Mucosa of descending colon (tissue), 3 donors: ENCODE data around the gene IFFO2. TPM values are rescaled to one million over a fixed set of nuclear protein-coding genes. Genes with fewer than 3 reads are reported as not detected.

ENCODE experiments used
- ATAC-seq: fragments of 200-7000 bp; cut with Tn5 transposase; one replicate; pipeline ENCODE4 v1.9.1; 2020; ENCODE audit warnings: mild to moderate bottlenecking, moderate library complexity
- DNase-seq, 3 donors: peaks; one replicate each; pipeline ENCODE4 v3.0.0-alpha.2; 2020
- H3K36me3 ChIP-seq: fragments of 200-600 bp; one replicate; pipeline ENCODE4 v1.8.0; 2021; ENCODE audit warnings: low read depth, mild to moderate bottlenecking
- H3K4me1 ChIP-seq: fragments of 200-600 bp; one replicate; pipeline ENCODE4 v1.8.0; 2021; ENCODE audit warnings: low read depth, mild to moderate bottlenecking
- H3K4me3 ChIP-seq: fragments of 200-600 bp; one replicate; pipeline ENCODE4 v1.8.0; 2021; ENCODE audit warnings: mild to moderate bottlenecking
- H3K9me3 ChIP-seq: fragments of 200-600 bp; one replicate; pipeline ENCODE4 v1.8.0; 2021; ENCODE audit warnings: mild to moderate bottlenecking
- CTCF ChIP-seq: fragments of 200-600 bp; IDR thresholded peaks from one replicate; pipeline ENCODE4 v1.8.0; 2022; ENCODE audit warnings: antibody characterized with exemption, mild to moderate bottlenecking
- intact Hi-C, 2 donors: fragments of 100-400 bp; cut with DNase I in 1 of 2; cut with micrococcal nuclease in 1 of 2; formaldehyde crosslinking; loops; one replicate each; pipeline versions ENCODE4 v1.11.0 to v1.11.1; 2022; cut with DNase I, micrococcal nuclease
- total RNA-seq, 3 donors: library from RNA; stranded (reverse); fragmentation: NEBNext Ultra II Directional in 2 of 3; extraction: Animal tissue kit (Norgen Biotek cat#: 25700) in 2 of 3; gene quantifications; one replicate each; pipeline versions ENCODE4 v1.2.1 to v1.2.4, GENCODE V29; 2021 to 2023
- donor health status: DM: no; HTN: no; CAD: no; lungs with moderate emphysema.
- donor health status: DM: no; HTN: no; CAD: no.
- donor health status: DM: no; HTN: yes; CAD: no.

The IFFO2 gene
- total RNA-seq, 3 donors from 2014 or later: 13.1 to 19.0 (median 15.5) TPM

- intact Hi-C loops: no loop called here
- Histone ChIP-seq H3K4me3 (no peak overlapping the region), H3K36me3 (no peaks in the 10 kb centered on the region), H3K9me3 (no peaks in the 10 kb centered on the region), H3K4me1 (no peaks in the 10 kb centered on the region)
- ATAC-seq (no peak), DNase-seq (no peak)
- no peak for TF ChIP-seq CTCF
Measured at GRCh38 chr1:18868354-18868753, 88.1 kb downstream of the IFFO2 start.

- H3K9me3 ChIP-seq: no peaks in the 10 kb centered on the region
- no peak for TF ChIP-seq CTCF
- no peaks in the 10 kb centered on the region for H3K36me3 ChIP-seq
- no peak for DNase-seq
- no peak overlapping the region for H3K4me3 ChIP-seq
- H3K4me1 ChIP-seq: no peaks in the 10 kb centered on the region
- intact Hi-C loops: no loop called here
- ATAC-seq: no peak
Measured at GRCh38 chr1:18866846-18867245, 89.6 kb downstream of the IFFO2 start.

GRCh38 chr1:18866314-18866713, 90.2 kb downstream of the IFFO2 start:
- intact Hi-C loops: no loop called here
- Histone ChIP-seq H3K4me3 (no peak overlapping the region), H3K36me3 (no peaks in the 10 kb centered on the region), H3K9me3 (no peaks in the 10 kb centered on the region), H3K4me1 (no peaks in the 10 kb centered on the region)
- TF ChIP-seq CTCF: no peak
- no peak for ATAC-seq
- DNase-seq: no peak

GRCh38 chr1:18865176-18865575, 91.3 kb downstream of the IFFO2 start:
- H3K36me3 ChIP-seq: no peaks in the 10 kb centered on the region
- H3K4me1 ChIP-seq: no peaks in the 10 kb centered on the region
- ATAC-seq (no peak), DNase-seq (no peak)
- intact Hi-C loops: no loop called here
- no peak for TF ChIP-seq CTCF
- no peak overlapping the region for H3K4me3 ChIP-seq
- H3K9me3 ChIP-seq: no peaks in the 10 kb centered on the region

GRCh38 chr1:18861590-18861989, 94.9 kb downstream of the IFFO2 start:
- intact Hi-C loops: no loop called here
- no peak for DNase-seq
- no peak for TF ChIP-seq CTCF

GRCh38 chr1:18861082-18861481, 95.4 kb downstream of the IFFO2 start:
- intact Hi-C loops: no loop called here
- no peak overlapping the region for H3K4me3 ChIP-seq
- no peaks in the 10 kb centered on the region for H3K4me1 ChIP-seq
- no peaks in the 10 kb centered on the region for H3K36me3 ChIP-seq
- no peak for ATAC-seq
- DNase-seq: no peak
- no peaks in the 10 kb centered on the region for H3K9me3 ChIP-seq
- no peak for TF ChIP-seq CTCF

More at GRCh38 chr1:18861590-18861989, 94.9 kb downstream of the IFFO2 start:
- Histone ChIP-seq H3K36me3 (no peaks in the 10 kb centered on the region), H3K4me1 (no peaks in the 10 kb centered on the region), H3K9me3 (no peaks in the 10 kb centered on the region), H3K4me3 (no peak overlapping the region)
- no peak for ATAC-seq
